Measurements from ENCODE around the gene VPS26B.
"Not testable (repeated sequence)": the region's sequence is repeated elsewhere in the genome, so short reads cannot be mapped to it uniquely, and the experiment has no call there.

- TF ChIP-seq CTCF (IDR thresholded peaks at IDR 0.05); ATF3 (CRISPR knock-in tag; conservative IDR thresholded peaks at IDR 0.05); MAX (CRISPR knock-in tag; IDR thresholded peaks at IDR 0.05); E2F1 (CRISPR knock-in tag; IDR thresholded peaks at IDR 0.05); SMAD4 (CRISPR knock-in tag; IDR thresholded peaks at IDR 0.05); NFYB (CRISPR knock-in tag; conservative IDR thresholded peaks at IDR 0.05; ENCODE audit: low read depth); ZNF512 (CRISPR knock-in tag; IDR thresholded peaks at IDR 0.05; ENCODE audit: borderline replicate concordance); FOXJ3 (CRISPR knock-in tag; IDR thresholded peaks at IDR 0.05; ENCODE audit: borderline replicate concordance); CREM (CRISPR knock-in tag; IDR thresholded peaks at IDR 0.05); TEAD1 (CRISPR knock-in tag; IDR thresholded peaks at IDR 0.05); FOXK1 (CRISPR knock-in tag; IDR thresholded peaks at IDR 0.05); SP1 (CRISPR knock-in tag; conservative IDR thresholded peaks at IDR 0.05); ZNF671 (CRISPR knock-in tag; IDR thresholded peaks at IDR 0.05); ZNF281 (CRISPR knock-in tag; IDR thresholded peaks at IDR 0.05): not testable (repeated sequence)
Observed at GRCh38 chr11:134281635-134282034, 57.2 kb downstream of the VPS26B start.
